B cell (primary cell): ENCODE measurements around the gene DLAT.

ENCODE experiments used
- EZH2 ChIP-seq: IDR thresholded peaks from 2 replicates; pipeline ENCODE4 v1.6.1; 2012; ENCODE audit warnings: borderline replicate concordance, low read depth, mild to moderate bottlenecking, moderate library complexity, low read length; ENCODE audit not compliant: insufficient read depth, poor library complexity, severe bottlenecking
- TF ChIP-seq, protein P1 (sequence below): fragments of 200-600 bp; IDR thresholded peaks from one replicate; pipeline ENCODE4 v1.8.0; 2022; ENCODE audit warnings: antibody characterized with exemption, mild to moderate bottlenecking

DNA sequence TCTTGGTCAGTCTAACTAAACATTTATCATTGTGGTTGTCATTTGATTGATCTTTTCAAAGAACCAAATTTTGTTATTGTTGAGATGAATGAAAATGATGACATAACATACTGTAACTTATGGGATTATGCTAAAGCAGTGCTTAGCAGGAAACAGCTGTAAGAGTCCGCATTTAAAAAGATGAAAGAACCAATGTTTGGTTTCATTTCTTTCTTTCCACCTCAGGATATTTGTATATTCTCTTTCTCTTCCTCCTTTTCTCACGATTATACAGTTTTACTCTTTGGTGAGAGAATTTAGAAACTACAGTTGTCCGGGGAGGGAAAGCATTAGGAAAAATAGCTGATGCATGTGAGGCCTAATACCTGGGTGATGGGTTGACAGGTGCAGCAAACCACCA is 25.5 kb downstream of the DLAT start:
- TF ChIP-seq, protein P1, sequence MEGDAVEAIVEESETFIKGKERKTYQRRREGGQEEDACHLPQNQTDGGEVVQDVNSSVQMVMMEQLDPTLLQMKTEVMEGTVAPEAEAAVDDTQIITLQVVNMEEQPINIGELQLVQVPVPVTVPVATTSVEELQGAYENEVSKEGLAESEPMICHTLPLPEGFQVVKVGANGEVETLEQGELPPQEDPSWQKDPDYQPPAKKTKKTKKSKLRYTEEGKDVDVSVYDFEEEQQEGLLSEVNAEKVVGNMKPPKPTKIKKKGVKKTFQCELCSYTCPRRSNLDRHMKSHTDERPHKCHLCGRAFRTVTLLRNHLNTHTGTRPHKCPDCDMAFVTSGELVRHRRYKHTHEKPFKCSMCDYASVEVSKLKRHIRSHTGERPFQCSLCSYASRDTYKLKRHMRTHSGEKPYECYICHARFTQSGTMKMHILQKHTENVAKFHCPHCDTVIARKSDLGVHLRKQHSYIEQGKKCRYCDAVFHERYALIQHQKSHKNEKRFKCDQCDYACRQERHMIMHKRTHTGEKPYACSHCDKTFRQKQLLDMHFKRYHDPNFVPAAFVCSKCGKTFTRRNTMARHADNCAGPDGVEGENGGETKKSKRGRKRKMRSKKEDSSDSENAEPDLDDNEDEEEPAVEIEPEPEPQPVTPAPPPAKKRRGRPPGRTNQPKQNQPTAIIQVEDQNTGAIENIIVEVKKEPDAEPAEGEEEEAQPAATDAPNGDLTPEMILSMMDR: no peak
- TF ChIP-seq EZH2: no peak
